ENCODE data around the gene MDM2. TPM values are rescaled to one million over a fixed set of nuclear protein-coding genes. Genes with fewer than 3 reads are reported as not detected.

MDM2 gene
- total RNA-seq, 1 experiment from 2014 or later = 118 TPM

- H3K4me3 ChIP-seq (ENCODE audit: low read depth, low read length) = no peak overlapping the region
- no peaks in the 10 kb centered on the region for H3K36me3 Mint-ChIP-seq (ENCODE audit: insufficient read depth, unreplicated experiment)
- POLR2A ChIA-PET = no interaction called here
- CTCF ChIA-PET = no interaction called here
- no peaks in the 10 kb centered on the region for H3K9me3 Mint-ChIP-seq (ENCODE audit: unreplicated experiment)
- no peaks in the 10 kb centered on the region for H3K4me1 ChIP-seq
- no peak for DNase-seq
- no peaks in the 10 kb centered on the region for H3K27me3 Mint-ChIP-seq (ENCODE audit: insufficient read depth, unreplicated experiment)
- no peak overlapping the region for H3K27ac Mint-ChIP-seq (ENCODE audit: unreplicated experiment)
- H3K4me1 Mint-ChIP-seq (ENCODE audit: low read depth, unreplicated experiment) = no peaks in the 10 kb centered on the region
- no peaks in the 10 kb centered on the region for H3K36me3 ChIP-seq (ENCODE audit: control insufficient read depth, insufficient read depth, low read length)
- no peak overlapping the region for H3K4me3 Mint-ChIP-seq (ENCODE audit: unreplicated experiment)
- BruUV-seq (replicated peaks) = no TSS peak
- intact Hi-C loops (cut with micrococcal nuclease; ENCODE audit: unreplicated experiment) = no loop called here
- TF ChIP-seq CTCF (IDR thresholded peaks at IDR 0.05; ENCODE audit: insufficient read depth in 1 of 2, low read depth in 1 of 2, low read length in 1 of 2, severe bottlenecking in 1 of 2, unreplicated experiment in 1 of 2) = no peak
- no peaks in the 10 kb centered on the region for H3K9me3 ChIP-seq
- H3K27me3 ChIP-seq (replicated peaks; ENCODE audit: control insufficient read depth, insufficient read depth, low read length) = no peaks in the 10 kb centered on the region
Measured at GRCh38 chr12:68855771-68856170, 47.8 kb downstream of the MDM2 start.

- Mint-ChIP-seq H3K36me3 (ENCODE audit: insufficient read depth, unreplicated experiment) (no peaks in the 10 kb centered on the region), H3K4me1 (ENCODE audit: low read depth, unreplicated experiment) (no peaks in the 10 kb centered on the region), H3K27ac (ENCODE audit: unreplicated experiment) (no peak overlapping the region), H3K9me3 (ENCODE audit: unreplicated experiment) (no peaks in the 10 kb centered on the region), H3K4me3 (ENCODE audit: unreplicated experiment) (no peak overlapping the region), H3K27me3 (ENCODE audit: insufficient read depth, unreplicated experiment) (no peaks in the 10 kb centered on the region)
- H3K4me1 ChIP-seq = no peaks in the 10 kb centered on the region
- no TSS peak for BruUV-seq (replicated peaks)
- intact Hi-C loops (cut with micrococcal nuclease; ENCODE audit: unreplicated experiment) = no loop called here
- no peak for DNase-seq
- ChIA-PET CTCF (no interaction called here), POLR2A (no interaction called here)
- no peaks in the 10 kb centered on the region for H3K36me3 ChIP-seq (ENCODE audit: control insufficient read depth, insufficient read depth, low read length)
- no peak for TF ChIP-seq CTCF (IDR thresholded peaks at IDR 0.05; ENCODE audit: insufficient read depth in 1 of 2, low read depth in 1 of 2, low read length in 1 of 2, severe bottlenecking in 1 of 2, unreplicated experiment in 1 of 2)
- no peaks in the 10 kb centered on the region for H3K9me3 ChIP-seq
- no peak overlapping the region for H3K4me3 ChIP-seq (ENCODE audit: low read depth, low read length)
- H3K27me3 ChIP-seq (replicated peaks; ENCODE audit: control insufficient read depth, insufficient read depth, low read length) = no peaks in the 10 kb centered on the region
Measured at GRCh38 chr12:68856510-68856909, 48.5 kb downstream of the MDM2 start.

GRCh38 chr12:68861890-68862289 is 53.9 kb downstream of the MDM2 start:
- Mint-ChIP-seq H3K4me1 (ENCODE audit: low read depth, unreplicated experiment) (no peaks in the 10 kb centered on the region), H3K27ac (ENCODE audit: unreplicated experiment) (no peak overlapping the region), H3K4me3 (ENCODE audit: unreplicated experiment) (no peak overlapping the region), H3K36me3 (ENCODE audit: insufficient read depth, unreplicated experiment) (no peaks in the 10 kb centered on the region), H3K27me3 (ENCODE audit: insufficient read depth, unreplicated experiment) (no peaks in the 10 kb centered on the region), H3K9me3 (ENCODE audit: unreplicated experiment) (no peaks in the 10 kb centered on the region)
- Histone ChIP-seq H3K4me3 (ENCODE audit: low read depth, low read length) (no peak overlapping the region), H3K27me3 (replicated peaks; ENCODE audit: control insufficient read depth, insufficient read depth, low read length) (no peaks in the 10 kb centered on the region), H3K36me3 (ENCODE audit: control insufficient read depth, insufficient read depth, low read length) (no peaks in the 10 kb centered on the region), H3K9me3 (no peaks in the 10 kb centered on the region), H3K4me1 (no peaks in the 10 kb centered on the region)
- ChIA-PET CTCF (no interaction called here), POLR2A (no interaction called here)
- intact Hi-C loops (cut with micrococcal nuclease; ENCODE audit: unreplicated experiment) = no loop called here
- BruUV-seq (replicated peaks) = no TSS peak
- no peak for TF ChIP-seq CTCF (IDR thresholded peaks at IDR 0.05; ENCODE audit: insufficient read depth in 1 of 2, low read depth in 1 of 2, low read length in 1 of 2, severe bottlenecking in 1 of 2, unreplicated experiment in 1 of 2)
- no peak for DNase-seq

Measured in Caco-2 (cell line).